ENCODE data around the gene GABBR2.

GABBR2 gene

DNA sequence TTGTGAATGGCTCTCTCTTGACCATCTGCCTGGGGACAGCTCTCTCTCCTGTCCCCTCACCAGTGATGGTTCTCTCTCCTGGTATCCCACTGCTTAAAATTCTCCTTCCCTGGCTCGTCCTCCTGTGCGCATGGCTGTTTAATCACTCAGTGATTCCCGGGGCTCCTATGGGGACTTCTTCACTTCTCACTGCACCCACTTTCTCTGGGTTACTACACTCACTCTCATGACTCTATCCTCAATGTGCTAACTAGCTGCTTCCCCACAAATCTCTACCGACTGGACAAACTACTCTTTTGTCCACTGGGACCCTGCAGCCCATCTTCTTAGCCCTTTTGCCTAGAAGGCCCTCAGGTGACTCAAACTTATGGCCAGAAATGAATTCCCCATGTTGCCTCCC lies 364.2 kb downstream of the GABBR2 start:
- no peaks in the 10 kb centered on the region for H3K36me3 ChIP-seq (replicated peaks; ENCODE audit: low read depth, low read length)
- TF ChIP-seq EZH2phosphoT487 (IDR thresholded peaks at IDR 0.05; ENCODE audit: low read depth), result no peak
- TF ChIP-seq CTCF (IDR thresholded peaks at IDR 0.05; ENCODE audit: low read depth, low read length), result no peak
- no peaks in the 10 kb centered on the region for H3K79me2 ChIP-seq (ENCODE audit: low read length)
- no peaks in the 10 kb centered on the region for H4K20me1 ChIP-seq (ENCODE audit: insufficient read depth, low read length)
- no peak overlapping the region for H3K27ac ChIP-seq (ENCODE audit: low read length)
- no peaks in the 10 kb centered on the region for H3K4me1 ChIP-seq (ENCODE audit: low read length)
- H3K4me2 ChIP-seq (ENCODE audit: low read length), result no peak overlapping the region
- peaks cover 36% of the 10 kb centered on the region for H3K27me3 ChIP-seq (ENCODE audit: low read depth, low read length)
- H3K9me3 ChIP-seq (ENCODE audit: insufficient read depth, low read length), result no peaks in the 10 kb centered on the region
- H3K4me3 ChIP-seq (ENCODE audit: low read length), result no peak overlapping the region
- no peak overlapping the region for H2AFZ ChIP-seq (ENCODE audit: low read depth, low read length)
- H3K9ac ChIP-seq (ENCODE audit: low read length), result no peak overlapping the region

- H3K4me1 ChIP-seq (ENCODE audit: low read length), result no peaks in the 10 kb centered on the region
- H3K27me3 ChIP-seq (ENCODE audit: low read depth, low read length), result peaks cover 40% of the 10 kb centered on the region
- no peak overlapping the region for H3K4me3 ChIP-seq (ENCODE audit: low read length)
- H3K36me3 ChIP-seq (replicated peaks; ENCODE audit: low read depth, low read length), result no peaks in the 10 kb centered on the region
- TF ChIP-seq CTCF (IDR thresholded peaks at IDR 0.05; ENCODE audit: low read depth, low read length) (no peak), EZH2phosphoT487 (IDR thresholded peaks at IDR 0.05; ENCODE audit: low read depth) (no peak)
- no peaks in the 10 kb centered on the region for H3K79me2 ChIP-seq (ENCODE audit: low read length)
- H3K4me2 ChIP-seq (ENCODE audit: low read length), result no peak overlapping the region
- H4K20me1 ChIP-seq (ENCODE audit: insufficient read depth, low read length), result no peaks in the 10 kb centered on the region
- no peak overlapping the region for H3K27ac ChIP-seq (ENCODE audit: low read length)
- no peak overlapping the region for H2AFZ ChIP-seq (ENCODE audit: low read depth, low read length)
- no peak overlapping the region for H3K9ac ChIP-seq (ENCODE audit: low read length)
- no peaks in the 10 kb centered on the region for H3K9me3 ChIP-seq (ENCODE audit: insufficient read depth, low read length)
Measured at GRCh38 chr9:98342820-98343210, 365.9 kb downstream of the GABBR2 start.

GRCh38 chr9:98342098-98342819 lies 366.5 kb downstream of the GABBR2 start:
- H3K27me3 ChIP-seq (ENCODE audit: low read depth, low read length), result peaks cover 39% of the 10 kb centered on the region
- no peaks in the 10 kb centered on the region for H3K4me1 ChIP-seq (ENCODE audit: low read length)
- no peak overlapping the region for H3K4me3 ChIP-seq (ENCODE audit: low read length)
- H2AFZ ChIP-seq (ENCODE audit: low read depth, low read length), result no peak overlapping the region
- H4K20me1 ChIP-seq (ENCODE audit: insufficient read depth, low read length), result no peaks in the 10 kb centered on the region
- H3K36me3 ChIP-seq (replicated peaks; ENCODE audit: low read depth, low read length), result no peaks in the 10 kb centered on the region
- H3K9ac ChIP-seq (ENCODE audit: low read length), result no peak overlapping the region
- H3K27ac ChIP-seq (ENCODE audit: low read length), result no peak overlapping the region
- H3K4me2 ChIP-seq (ENCODE audit: low read length), result no peak overlapping the region
- no peaks in the 10 kb centered on the region for H3K79me2 ChIP-seq (ENCODE audit: low read length)
- no peak for TF ChIP-seq CTCF (IDR thresholded peaks at IDR 0.05; ENCODE audit: low read depth, low read length)
- no peak for TF ChIP-seq EZH2phosphoT487 (IDR thresholded peaks at IDR 0.05; ENCODE audit: low read depth)
- H3K9me3 ChIP-seq (ENCODE audit: insufficient read depth, low read length), result no peaks in the 10 kb centered on the region

DNA sequence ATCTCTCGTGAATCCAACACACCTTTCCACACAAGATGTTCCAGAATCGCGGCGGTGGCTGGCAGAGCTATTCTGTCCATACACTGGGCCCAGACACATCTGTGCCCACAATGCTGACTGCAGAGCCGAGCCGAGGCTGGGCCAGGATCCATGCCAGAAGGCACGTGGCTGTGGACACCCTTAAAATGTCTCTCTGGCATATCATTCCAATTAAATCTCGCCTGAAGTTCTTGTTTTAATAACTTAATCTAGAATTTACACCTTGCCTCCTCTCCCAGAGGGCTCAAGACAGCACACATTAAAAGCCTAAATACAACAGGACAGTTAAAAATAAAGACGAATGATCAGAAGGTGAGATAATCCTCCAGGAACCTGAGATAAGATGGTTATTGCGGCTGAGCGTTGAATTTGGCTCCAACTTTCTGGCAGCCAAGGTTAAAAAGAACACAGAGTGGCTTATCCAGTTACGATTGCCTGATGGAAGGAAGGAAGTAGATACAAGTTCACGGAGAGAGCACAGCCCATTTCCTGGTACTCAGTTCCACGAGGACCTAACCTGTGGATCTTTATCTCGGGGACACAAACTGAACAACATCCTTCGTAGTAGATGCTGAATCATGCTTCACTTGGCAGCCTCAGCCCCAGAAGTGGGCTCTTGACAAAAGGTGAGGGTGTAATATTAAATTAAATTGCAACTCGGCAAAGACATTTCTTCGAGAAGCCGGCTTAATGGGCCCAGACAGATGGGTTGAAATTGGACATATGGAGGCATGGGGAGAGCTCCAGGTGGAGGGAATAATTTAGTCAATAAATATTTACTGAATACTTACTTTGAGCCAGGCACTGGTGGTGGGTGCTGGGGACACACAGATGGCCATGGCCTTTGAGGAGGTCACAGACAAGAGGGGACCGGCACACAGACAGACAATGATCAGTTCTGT lies 367.3 kb downstream of the GABBR2 start:
- Histone ChIP-seq H4K20me1 (ENCODE audit: insufficient read depth, low read length) (no peaks in the 10 kb centered on the region), H3K27me3 (ENCODE audit: low read depth, low read length) (peaks cover 39% of the 10 kb centered on the region), H3K4me2 (ENCODE audit: low read length) (no peak overlapping the region), H3K27ac (ENCODE audit: low read length) (no peak overlapping the region), H2AFZ (ENCODE audit: low read depth, low read length) (no peak overlapping the region), H3K4me1 (ENCODE audit: low read length) (no peaks in the 10 kb centered on the region), H3K79me2 (ENCODE audit: low read length) (no peaks in the 10 kb centered on the region), H3K9me3 (ENCODE audit: insufficient read depth, low read length) (no peaks in the 10 kb centered on the region), H3K9ac (ENCODE audit: low read length) (no peak overlapping the region), H3K4me3 (ENCODE audit: low read length) (no peak overlapping the region), H3K36me3 (replicated peaks; ENCODE audit: low read depth, low read length) (no peaks in the 10 kb centered on the region)
- TF ChIP-seq EZH2phosphoT487 (IDR thresholded peaks at IDR 0.05; ENCODE audit: low read depth) (no peak), CTCF (IDR thresholded peaks at IDR 0.05; ENCODE audit: low read depth, low read length) (no peak)

Measured in OCI-LY3 (cell line).